K562 (cell line): ENCODE measurements around the gene CLDN7. TPM values are rescaled to one million over a fixed set of nuclear protein-coding genes. Genes with fewer than 3 reads are reported as not detected.

ENCODE experiments used
- ELF1 ChIP-seq: fragments of 200-800 bp; sonication (Bioruptor generic); IDR thresholded peaks from 2 replicates; pipeline ENCODE4 v1.6.1; 2016; ENCODE audit warnings: missing genetic modification characterization, missing compliant biosample characterization
- ETV6 ChIP-seq, 3 experiments: fragments of 150-350 bp in 1 of 3; sonication (generic) in 1 of 3; formaldehyde crosslinking in 1 of 3; IDR thresholded peaks; 2 replicates each; pipeline versions ENCODE4 v1.6.1 to v1.8.0; 2014 to 2022; ENCODE audit warnings: borderline replicate concordance in 2 of 3, low read depth in 2 of 3, antibody characterized with exemption in 1 of 3, low read length in 1 of 3, mild to moderate bottlenecking in 1 of 3, missing genetic modification reagents in 1 of 3
- EWSR1 ChIP-seq: fragments of 450-650 bp; IDR thresholded peaks from 2 replicates; pipeline ENCODE4 v1.6.1; 2018; ENCODE audit warnings: borderline replicate concordance, mild to moderate bottlenecking, low read depth, moderate library complexity; ENCODE audit not compliant: partially characterized antibody
- HNRNPH1 ChIP-seq: fragments of 200-400 bp; formaldehyde crosslinking; optimal IDR thresholded peaks from 2 replicates; pipeline ENCODE3; 2017; ENCODE audit warnings: low read depth, mild to moderate bottlenecking, low read length, moderate library complexity
- MAZ ChIP-seq, 2 experiments: fragments of 450-650 bp in 1 of 2; sonication (generic) in 1 of 2; formaldehyde crosslinking; IDR thresholded peaks in 1 of 2; conservative IDR thresholded peaks in 1 of 2; 2 replicates each; pipeline versions ENCODE4 v1.4.0 to v1.5.0; 2020; ENCODE audit warnings: mild to moderate bottlenecking in 1 of 2, missing genetic modification reagents in 1 of 2
- POLR2H ChIP-seq: IDR thresholded peaks from 2 replicates; pipeline ENCODE4 v1.6.1; 2016; ENCODE audit warnings: missing genetic modification characterization, low read depth, mild to moderate bottlenecking, control low read depth, missing compliant biosample characterization, moderate library complexity
- SMARCE1 ChIP-seq: fragments of 450-650 bp; IDR thresholded peaks from 2 replicates; pipeline ENCODE4 v1.7.1; 2016; ENCODE audit warnings: mild to moderate bottlenecking
- TCF7 ChIP-seq: sonication (generic); IDR thresholded peaks from 2 replicates; pipeline ENCODE4 v1.6.1; 2016; ENCODE audit warnings: antibody characterized with exemption, borderline replicate concordance
- ZNF384 ChIP-seq: IDR thresholded peaks from 2 replicates; pipeline ENCODE4 v1.6.1; 2012; ENCODE audit warnings: low read depth, low read length, improper control_type of control experiment
- ZNF436 ChIP-seq: fragments of 250-450, 450-650 bp; sonication (Bioruptor Pico); formaldehyde crosslinking; IDR thresholded peaks from 2 replicates; pipeline ENCODE4 v1.7.0; 2020; ENCODE audit warnings: mild to moderate bottlenecking
- polyA plus RNA-seq, 8 experiments: library from polyadenylated mRNA; depleted of rRNA in 4 of 8; stranded (reverse) in 5 of 8; unstranded in 3 of 8; fragments of >200 nt; fragmentation: Nextera tagmentation in 2 of 8; fragmentation: Illumina TruSeq in 1 of 8; extraction: Ambion mirVana in 2 of 8; extraction: Trizol in 1 of 8; gene quantifications; 2 replicates each; pipeline versions ENCODE4 v1.2.1 to v1.2.3, GENCODE V29; 2011 to 2014; ENCODE audit warnings: inconsistent platforms in 1 of 8, missing spikeins in 1 of 8
- total RNA-seq, 7 experiments: library from RNA; depleted of rRNA in 6 of 7; stranded (reverse); fragments of >200 nt in 6 of 7; fragmentation: Illumina TruSeq in 2 of 7; extraction: Trizol in 2 of 7; gene quantifications; 2 replicates each; pipeline versions ENCODE4 v1.2.1 to v1.2.3, GENCODE V29; 2011 to 2021; ENCODE audit warnings: low replicate concordance in 1 of 7
- TF ChIP-seq, protein P1 (sequence below), 2 experiments: fragments of 450-650 bp in 1 of 2; sonication (generic) in 1 of 2; formaldehyde crosslinking in 1 of 2; IDR thresholded peaks; 2 replicates each; pipeline versions ENCODE4 v1.7.1 to v1.9.0; 2016 to 2022; ENCODE audit warnings: inconsistent platforms in 1 of 2, mild to moderate bottlenecking in 1 of 2, missing genetic modification reagents in 1 of 2
- TF ChIP-seq, protein P2 (sequence below): fragments of 450-650 bp; IDR thresholded peaks from 2 replicates; pipeline ENCODE4 v1.6.1; 2018; ENCODE audit not compliant: partially characterized antibody

CLDN7 gene
- total and polyA plus RNA-seq, 9 of the 15 experiments (the other 6 are each of a cell fraction or from before 2014, with no cell fraction given): 2.2 to 14.5 (median 7.6) TPM

DNA sequence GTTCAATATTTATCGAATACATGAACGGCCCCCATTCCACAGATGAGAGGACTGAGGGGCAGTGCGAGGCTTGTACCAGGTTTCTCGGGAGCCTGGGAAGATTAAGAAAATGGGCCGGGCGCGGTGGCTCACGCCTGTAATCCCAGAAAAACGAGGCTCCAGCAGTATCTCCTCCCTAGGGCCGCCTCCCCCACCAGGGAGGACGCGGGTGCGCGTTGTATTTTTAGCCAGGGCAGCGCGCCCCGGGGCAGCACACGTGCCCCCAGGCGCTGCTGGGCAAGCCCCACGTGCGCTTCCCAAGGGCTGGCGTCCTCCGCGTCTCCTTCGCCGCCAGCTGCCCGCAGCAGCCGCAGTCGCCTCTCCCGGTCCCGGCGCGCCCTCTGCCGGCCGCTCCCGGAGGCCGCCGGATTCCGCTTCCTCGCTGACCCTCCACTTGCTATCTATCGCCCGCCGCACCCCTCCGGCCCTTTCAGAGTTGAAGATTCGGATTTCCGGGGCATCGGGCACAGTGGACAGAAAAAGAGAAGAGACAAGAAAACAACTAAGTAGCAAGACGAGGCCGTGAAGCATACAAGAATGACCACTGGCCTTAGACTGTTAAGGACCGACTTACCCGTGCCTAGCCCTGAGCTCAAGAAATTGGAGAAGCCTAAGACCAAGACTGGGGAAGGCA, 34.0 kb upstream of the CLDN7 start (continued):
- TF ChIP-seq, protein P1, sequence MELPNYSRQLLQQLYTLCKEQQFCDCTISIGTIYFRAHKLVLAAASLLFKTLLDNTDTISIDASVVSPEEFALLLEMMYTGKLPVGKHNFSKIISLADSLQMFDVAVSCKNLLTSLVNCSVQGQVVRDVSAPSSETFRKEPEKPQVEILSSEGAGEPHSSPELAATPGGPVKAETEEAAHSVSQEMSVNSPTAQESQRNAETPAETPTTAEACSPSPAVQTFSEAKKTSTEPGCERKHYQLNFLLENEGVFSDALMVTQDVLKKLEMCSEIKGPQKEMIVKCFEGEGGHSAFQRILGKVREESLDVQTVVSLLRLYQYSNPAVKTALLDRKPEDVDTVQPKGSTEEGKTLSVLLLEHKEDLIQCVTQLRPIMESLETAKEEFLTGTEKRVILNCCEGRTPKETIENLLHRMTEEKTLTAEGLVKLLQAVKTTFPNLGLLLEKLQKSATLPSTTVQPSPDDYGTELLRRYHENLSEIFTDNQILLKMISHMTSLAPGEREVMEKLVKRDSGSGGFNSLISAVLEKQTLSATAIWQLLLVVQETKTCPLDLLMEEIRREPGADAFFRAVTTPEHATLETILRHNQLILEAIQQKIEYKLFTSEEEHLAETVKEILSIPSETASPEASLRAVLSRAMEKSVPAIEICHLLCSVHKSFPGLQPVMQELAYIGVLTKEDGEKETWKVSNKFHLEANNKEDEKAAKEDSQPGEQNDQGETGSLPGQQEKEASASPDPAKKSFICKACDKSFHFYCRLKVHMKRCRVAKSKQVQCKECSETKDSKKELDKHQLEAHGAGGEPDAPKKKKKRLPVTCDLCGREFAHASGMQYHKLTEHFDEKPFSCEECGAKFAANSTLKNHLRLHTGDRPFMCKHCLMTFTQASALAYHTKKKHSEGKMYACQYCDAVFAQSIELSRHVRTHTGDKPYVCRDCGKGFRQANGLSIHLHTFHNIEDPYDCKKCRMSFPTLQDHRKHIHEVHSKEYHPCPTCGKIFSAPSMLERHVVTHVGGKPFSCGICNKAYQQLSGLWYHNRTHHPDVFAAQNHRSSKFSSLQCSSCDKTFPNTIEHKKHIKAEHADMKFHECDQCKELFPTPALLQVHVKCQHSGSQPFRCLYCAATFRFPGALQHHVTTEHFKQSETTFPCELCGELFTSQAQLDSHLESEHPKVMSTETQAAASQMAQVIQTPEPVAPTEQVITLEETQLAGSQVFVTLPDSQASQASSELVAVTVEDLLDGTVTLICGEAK (IDR thresholded peaks at IDR 0.05): no peak
- TF ChIP-seq, protein P1 (CRISPR knock-in tag; IDR thresholded peaks at IDR 0.05): no peak
- no peak for TF ChIP-seq POLR2H (tag)
- TF ChIP-seq TCF7: no peak
- TF ChIP-seq ZNF384: no peak
- peak in 1 of 2 experiments; percentile 24; a peak in 1 of 4 replicates for TF ChIP-seq MAZ (CRISPR knock-in tag; conservative IDR thresholded peaks at IDR 0.05 in 1 of 2, IDR thresholded peaks at IDR 0.05 in 1 of 2)
- no peak for TF ChIP-seq EWSR1
- TF ChIP-seq, protein P2, sequence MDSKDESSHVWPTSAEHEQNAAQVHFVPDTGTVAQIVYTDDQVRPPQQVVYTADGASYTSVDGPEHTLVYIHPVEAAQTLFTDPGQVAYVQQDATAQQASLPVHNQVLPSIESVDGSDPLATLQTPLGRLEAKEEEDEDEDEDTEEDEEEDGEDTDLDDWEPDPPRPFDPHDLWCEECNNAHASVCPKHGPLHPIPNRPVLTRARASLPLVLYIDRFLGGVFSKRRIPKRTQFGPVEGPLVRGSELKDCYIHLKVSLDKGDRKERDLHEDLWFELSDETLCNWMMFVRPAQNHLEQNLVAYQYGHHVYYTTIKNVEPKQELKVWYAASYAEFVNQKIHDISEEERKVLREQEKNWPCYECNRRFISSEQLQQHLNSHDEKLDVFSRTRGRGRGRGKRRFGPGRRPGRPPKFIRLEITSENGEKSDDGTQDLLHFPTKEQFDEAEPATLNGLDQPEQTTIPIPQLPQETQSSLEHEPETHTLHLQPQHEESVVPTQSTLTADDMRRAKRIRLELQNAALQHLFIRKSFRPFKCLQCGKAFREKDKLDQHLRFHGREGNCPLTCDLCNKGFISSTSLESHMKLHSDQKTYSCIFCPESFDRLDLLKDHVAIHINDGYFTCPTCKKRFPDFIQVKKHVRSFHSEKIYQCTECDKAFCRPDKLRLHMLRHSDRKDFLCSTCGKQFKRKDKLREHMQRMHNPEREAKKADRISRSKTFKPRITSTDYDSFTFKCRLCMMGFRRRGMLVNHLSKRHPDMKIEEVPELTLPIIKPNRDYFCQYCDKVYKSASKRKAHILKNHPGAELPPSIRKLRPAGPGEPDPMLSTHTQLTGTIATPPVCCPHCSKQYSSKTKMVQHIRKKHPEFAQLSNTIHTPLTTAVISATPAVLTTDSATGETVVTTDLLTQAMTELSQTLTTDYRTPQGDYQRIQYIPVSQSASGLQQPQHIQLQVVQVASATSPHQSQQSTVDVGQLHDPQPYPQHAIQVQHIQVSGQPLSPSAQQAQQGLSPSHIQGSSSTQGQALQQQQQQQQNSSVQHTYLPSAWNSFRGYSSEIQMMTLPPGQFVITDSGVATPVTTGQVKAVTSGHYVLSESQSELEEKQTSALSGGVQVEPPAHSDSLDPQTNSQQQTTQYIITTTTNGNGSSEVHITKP: peak; percentile 93
- no peak for TF ChIP-seq HNRNPH1
- TF ChIP-seq ELF1 (tag): 0 out of 2 replicates have a peak, but pooled peaks have one; percentile 30
- no peak for TF ChIP-seq ETV6 (IDR thresholded peaks at IDR 0.05; ENCODE audit: borderline replicate concordance in 1 of 2, low read depth in 2 of 2, low read length in 1 of 2)
- TF ChIP-seq ETV6 (CRISPR knock-in tag; IDR thresholded peaks at IDR 0.05; ENCODE audit: borderline replicate concordance): no peak
- TF ChIP-seq SMARCE1: no peak
- TF ChIP-seq ZNF436 (CRISPR knock-in tag): no peak
